Measurements from ENCODE around the gene UNC45B. TPM values are rescaled to one million over a fixed set of nuclear protein-coding genes. Genes with fewer than 3 reads are reported as not detected.
A peak's percentile ranks its signal among the peaks of the same experiment; 100 is the strongest.
"Not testable (repeated sequence)": the region's sequence is repeated elsewhere in the genome, so short reads cannot be mapped to it uniquely, and the experiment has no call there.

The UNC45B gene
- total RNA-seq, result not detected

GRCh38 chr17:35147375-35147905 is at the start of gene UNC45B:
Gene UNC45B, plus strand, starts transcription at chr17:35147817. Its CDS starts 447 bp downstream, at chr17:35148264.
- Mint-ChIP-seq H3K4me3 (no peak within 1 kb of the TSS), H3K36me3 (ENCODE audit: low read depth) (no peaks in the 10 kb centered on the region), H3K27ac (no peak within 1 kb of the TSS), H3K27me3 (ENCODE audit: low read depth) (no peaks in the 10 kb centered on the region), H3K4me1 (ENCODE audit: low read depth) (peaks cover 5% of the 10 kb centered on the region), H3K9me3 (ENCODE audit: insufficient read depth) (no peaks in the 10 kb centered on the region)
- ChIA-PET POLR2A (interaction anchor here (0.5 to 1.2 kb wide), 2 partner anchors 14 to 60 kb away, joined by 3 read pairs; no protein-coding TSS in a partner anchor), CTCF (interaction anchor here (0.7 kb wide), 1 partner anchor 9 kb away, joined by 4 read pairs; no protein-coding TSS in a partner anchor)
- ATAC-seq, result no peak
- DNase-seq, result no peak

DNA sequence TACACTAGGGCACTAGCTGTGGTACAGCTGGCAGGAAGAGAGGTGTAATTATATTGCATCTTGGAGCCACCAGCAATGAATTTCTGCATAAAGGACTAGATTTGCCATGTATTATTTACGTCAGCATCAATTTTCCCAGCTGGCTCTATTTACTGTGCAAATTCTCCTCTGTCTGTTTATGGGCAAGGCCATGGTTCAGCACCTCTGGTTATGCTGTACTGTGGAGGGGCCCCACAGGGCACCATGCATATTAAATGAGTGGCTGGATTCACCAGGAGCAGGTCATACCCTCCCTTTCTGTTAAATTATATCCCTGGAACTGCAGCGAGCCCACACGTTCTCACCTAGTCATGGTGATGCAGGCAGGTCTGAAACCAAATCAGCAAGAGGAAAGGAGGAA is 47.7 kb upstream of the UNC45B start:
- ChIA-PET CTCF (no interaction called here), POLR2A (no interaction called here)
- no peak overlapping the region for H3K27ac Mint-ChIP-seq
- peaks cover 5% of the 10 kb centered on the region for H3K4me1 Mint-ChIP-seq (ENCODE audit: low read depth)
- ATAC-seq (no peak), DNase-seq (no peak)
- H3K36me3 Mint-ChIP-seq (ENCODE audit: low read depth), result peaks cover 39% of the 10 kb centered on the region
- H3K27me3 Mint-ChIP-seq (ENCODE audit: low read depth), result no peaks in the 10 kb centered on the region
- H3K4me3 Mint-ChIP-seq, result no peak overlapping the region
- H3K9me3 Mint-ChIP-seq (ENCODE audit: insufficient read depth), result no peaks in the 10 kb centered on the region

DNA sequence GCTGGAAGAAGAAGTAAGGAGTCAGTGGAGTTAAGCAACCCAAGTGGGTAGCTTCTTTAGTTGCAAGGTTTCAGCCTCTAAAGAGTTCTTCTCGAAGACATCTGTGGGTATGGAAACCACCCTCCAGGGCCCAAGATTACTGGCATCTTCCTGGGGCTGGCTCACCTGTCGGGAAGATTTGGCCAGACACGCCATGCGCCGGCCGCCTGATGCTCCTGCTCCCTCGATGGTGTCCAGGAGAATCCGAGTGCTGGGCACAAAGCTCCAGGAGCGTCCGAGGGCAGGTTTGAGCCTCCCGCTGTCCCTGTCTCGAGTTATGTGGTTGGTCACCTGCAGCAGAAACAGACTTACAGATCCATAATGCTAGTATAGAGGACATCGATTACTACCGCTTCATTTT is 46.6 kb upstream of the UNC45B start:
- peaks cover 5% of the 10 kb centered on the region for H3K4me1 Mint-ChIP-seq (ENCODE audit: low read depth)
- no peak overlapping the region for H3K27ac Mint-ChIP-seq
- no peak overlapping the region for H3K4me3 Mint-ChIP-seq
- H3K27me3 Mint-ChIP-seq (ENCODE audit: low read depth), result no peaks in the 10 kb centered on the region
- peaks cover 49% of the 10 kb centered on the region for H3K36me3 Mint-ChIP-seq (ENCODE audit: low read depth)
- ATAC-seq (no peak), DNase-seq (no peak)
- ChIA-PET CTCF (interaction anchor here (1.2 to 3.4 kb wide), 2 partner anchors 11 to 18 kb away, joined by 3 to 19 read pairs; partner anchors contain the start of gene RAD51D), POLR2A (no interaction called here)
- no peaks in the 10 kb centered on the region for H3K9me3 Mint-ChIP-seq (ENCODE audit: insufficient read depth)

DNA sequence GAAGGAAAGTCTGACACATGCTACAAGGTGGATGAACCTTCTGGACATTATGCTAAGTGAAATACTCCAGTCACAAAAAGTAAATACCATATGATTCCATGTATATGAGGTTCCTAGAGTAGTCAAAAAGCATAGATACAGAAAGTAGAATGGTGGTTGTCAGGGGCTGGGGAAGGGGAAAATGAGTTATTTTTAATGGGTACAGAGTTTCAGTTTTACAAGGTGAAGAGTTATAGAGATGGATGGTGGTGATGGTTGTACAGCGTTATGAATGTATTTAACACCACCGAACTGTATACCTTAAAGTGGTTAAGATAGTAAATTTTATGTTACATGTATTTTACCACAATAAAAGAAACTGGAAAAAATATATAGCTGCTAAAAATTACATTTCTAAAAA is 45.9 kb upstream of the UNC45B start:
- DNase-seq (no peak), ATAC-seq (no peak)
- Mint-ChIP-seq H3K27ac (no peak overlapping the region), H3K4me3 (no peak overlapping the region), H3K27me3 (ENCODE audit: low read depth) (no peaks in the 10 kb centered on the region), H3K36me3 (ENCODE audit: low read depth) (peaks cover 53% of the 10 kb centered on the region), H3K9me3 (ENCODE audit: insufficient read depth) (no peaks in the 10 kb centered on the region), H3K4me1 (ENCODE audit: low read depth) (no peaks in the 10 kb centered on the region)
- CTCF ChIA-PET, result interaction anchor here (1.9 to 3.4 kb wide), 2 partner anchors 12 to 17 kb away, joined by 11 to 19 read pairs; partner anchors contain the start of gene RAD51D
- POLR2A ChIA-PET, result no interaction called here

DNA sequence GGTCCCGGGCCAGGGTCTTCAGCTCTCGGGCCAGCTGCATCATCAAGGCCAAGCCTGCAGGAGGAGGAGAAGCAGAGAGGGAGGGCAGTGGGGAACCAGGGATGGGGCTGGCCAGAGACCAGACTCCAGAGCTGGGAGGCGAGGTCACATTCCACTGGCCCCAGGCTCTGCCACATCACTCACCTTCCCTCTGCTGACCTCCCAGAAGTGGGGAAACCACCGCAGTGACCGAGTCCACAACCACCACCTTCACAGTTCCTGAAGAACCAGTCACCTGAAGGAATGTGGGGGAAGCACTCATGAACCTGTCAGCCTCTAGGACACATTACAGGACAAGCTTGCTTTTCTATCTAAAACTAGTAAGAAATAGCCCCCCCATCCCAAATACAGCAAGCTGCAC is 44.3 kb upstream of the UNC45B start:
- Mint-ChIP-seq H3K36me3 (ENCODE audit: low read depth) (peaks cover 53% of the 10 kb centered on the region), H3K4me3 (no peak overlapping the region), H3K9me3 (ENCODE audit: insufficient read depth) (no peaks in the 10 kb centered on the region), H3K27ac (no peak overlapping the region), H3K4me1 (ENCODE audit: low read depth) (no peaks in the 10 kb centered on the region), H3K27me3 (ENCODE audit: low read depth) (no peaks in the 10 kb centered on the region)
- no peak for DNase-seq
- ChIA-PET POLR2A (interaction anchor here (0.7 kb wide), 1 partner anchor 113 kb away, joined by 3 read pairs; no protein-coding TSS in a partner anchor), CTCF (interaction anchor here (1.4 to 3.4 kb wide), 3 partner anchors 12 to 15 kb away, joined by 4 to 19 read pairs (median 11); partner anchors contain the start of gene RAD51D)
- no peak for ATAC-seq

DNA sequence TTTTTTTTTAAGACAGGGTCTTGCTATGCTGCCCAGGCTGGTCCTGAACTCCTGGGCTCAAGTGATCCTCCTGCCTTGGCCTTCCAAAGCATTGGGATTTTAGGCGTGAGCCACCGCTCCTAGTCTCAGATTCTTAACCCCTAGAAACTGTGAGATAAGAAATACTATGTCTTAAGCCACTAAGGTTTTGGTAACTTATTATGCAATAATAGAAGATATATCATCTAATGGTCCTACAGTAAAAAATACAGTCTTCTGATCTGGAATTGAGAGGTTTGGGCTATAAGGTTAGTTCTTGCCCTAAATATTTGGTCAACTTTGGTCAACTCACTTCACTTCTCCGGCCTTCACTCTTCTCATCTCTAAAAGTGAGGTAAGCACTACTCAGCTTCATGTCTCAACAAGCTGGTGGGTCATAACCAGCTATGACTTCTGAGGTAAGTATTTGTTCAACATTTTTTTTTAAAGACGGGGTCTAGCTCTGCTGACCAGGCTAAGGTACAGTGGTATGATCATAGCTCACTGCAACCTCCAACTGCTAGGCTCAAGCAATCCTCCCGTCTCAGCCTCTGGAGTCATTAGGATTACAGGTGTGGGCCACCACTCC is 42.7 kb upstream of the UNC45B start:
- Mint-ChIP-seq H3K27ac (no peak overlapping the region), H3K9me3 (ENCODE audit: insufficient read depth) (no peaks in the 10 kb centered on the region), H3K4me3 (no peak overlapping the region), H3K36me3 (ENCODE audit: low read depth) (peaks cover 44% of the 10 kb centered on the region), H3K4me1 (ENCODE audit: low read depth) (no peaks in the 10 kb centered on the region), H3K27me3 (ENCODE audit: low read depth) (no peaks in the 10 kb centered on the region)
- ChIA-PET CTCF (interaction anchor here (2.2 kb wide), 1 partner anchor 14 kb away, joined by 12 read pairs; the partner anchor contains the start of gene RAD51D), POLR2A (no interaction called here)
- ATAC-seq (no peak), DNase-seq (no peak)

DNA sequence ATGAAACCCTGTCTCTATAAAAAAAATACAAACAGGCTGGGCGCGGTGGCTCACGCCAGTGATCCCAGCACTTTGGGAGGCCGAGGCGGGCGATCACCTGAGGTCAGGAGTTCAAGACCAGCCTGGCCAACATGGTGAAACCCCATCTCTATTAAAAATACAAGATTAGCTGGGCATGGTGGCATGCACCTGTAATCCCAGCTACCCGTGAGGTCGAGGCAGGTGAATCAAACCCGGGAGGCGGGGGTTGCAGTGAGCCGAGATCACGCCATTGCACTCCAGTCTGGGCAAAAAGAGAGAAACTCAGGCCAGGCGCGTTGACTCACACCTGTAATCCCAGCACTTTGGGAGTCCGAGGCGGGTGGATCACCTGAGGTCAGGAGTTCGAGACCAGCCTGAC is 36.8 kb upstream of the UNC45B start:
- H3K9me3 Mint-ChIP-seq (ENCODE audit: insufficient read depth); H3K4me1 Mint-ChIP-seq (ENCODE audit: low read depth); DNase-seq; H3K27ac Mint-ChIP-seq; H3K4me3 Mint-ChIP-seq; ATAC-seq; H3K27me3 Mint-ChIP-seq (ENCODE audit: low read depth): not testable (repeated sequence)
- H3K36me3 Mint-ChIP-seq (ENCODE audit: low read depth), result peaks cover 42% of the 10 kb centered on the region
- ChIA-PET POLR2A (interaction anchor here (0.7 kb wide), 1 partner anchor 225 kb away, joined by 3 read pairs; no protein-coding TSS in a partner anchor), CTCF (interaction anchor here (1.1 to 1.5 kb wide), 2 partner anchors 8 to 21 kb away, joined by 3 to 4 read pairs; no protein-coding TSS in a partner anchor)

DNA sequence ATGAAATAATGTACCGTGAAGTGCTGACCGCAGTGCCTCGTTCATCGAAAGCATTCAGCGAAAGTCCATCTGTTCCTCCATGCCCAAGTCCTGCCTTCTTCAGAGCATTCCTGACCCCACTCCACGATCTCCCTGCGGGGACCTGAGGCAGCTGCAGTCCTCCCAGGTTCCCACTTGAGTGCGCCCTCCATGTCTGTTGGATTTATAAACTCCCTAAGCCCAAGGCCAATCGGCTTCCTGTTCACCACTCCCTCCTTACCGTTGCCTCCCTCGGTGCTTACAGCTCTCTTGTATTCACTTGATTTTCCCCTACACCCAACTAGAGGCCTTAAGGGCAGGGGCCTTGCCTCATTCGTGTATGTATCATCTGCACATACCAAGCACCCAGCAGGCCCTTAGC is 30.8 kb upstream of the UNC45B start:
- H3K4me1 Mint-ChIP-seq (ENCODE audit: low read depth), result peaks cover 30% of the 10 kb centered on the region
- peaks cover 34% of the 10 kb centered on the region for H3K36me3 Mint-ChIP-seq (ENCODE audit: low read depth)
- DNase-seq (no peak), ATAC-seq (no peak)
- POLR2A ChIA-PET, result no interaction called here
- no peak overlapping the region for H3K27ac Mint-ChIP-seq
- H3K9me3 Mint-ChIP-seq (ENCODE audit: insufficient read depth), result no peaks in the 10 kb centered on the region
- CTCF ChIA-PET, result interaction anchor here (1.2 to 3.5 kb wide), 4 partner anchors 14 to 122 kb away, joined by 3 to 26 read pairs (median 11); no protein-coding TSS in a partner anchor
- H3K27me3 Mint-ChIP-seq (ENCODE audit: low read depth), result no peaks in the 10 kb centered on the region
- H3K4me3 Mint-ChIP-seq, result no peak overlapping the region

GRCh38 chr17:35117984-35118383 is 29.6 kb upstream of the UNC45B start:
- Mint-ChIP-seq H3K9me3 (ENCODE audit: insufficient read depth) (no peaks in the 10 kb centered on the region), H3K4me1 (ENCODE audit: low read depth) (peaks cover 29% of the 10 kb centered on the region), H3K36me3 (ENCODE audit: low read depth) (peaks cover 26% of the 10 kb centered on the region), H3K4me3 (peak overlapping the region; percentile 91), H3K27ac (peak overlapping the region; percentile 40), H3K27me3 (ENCODE audit: low read depth) (no peaks in the 10 kb centered on the region)
- POLR2A ChIA-PET, result interaction anchor here (1.1 to 2.1 kb wide), 3 partner anchors 8 to 127 kb away, joined by 3 to 7 read pairs (median 6); no protein-coding TSS in a partner anchor
- DNase-seq (peak; percentile 59), ATAC-seq (no peak)
- CTCF ChIA-PET, result interaction anchor here (0.6 to 5.1 kb wide), 18 partner anchors 10 to 576 kb away, joined by 3 to 118 read pairs (median 10); partner anchors contain the start of gene LIG3

DNA sequence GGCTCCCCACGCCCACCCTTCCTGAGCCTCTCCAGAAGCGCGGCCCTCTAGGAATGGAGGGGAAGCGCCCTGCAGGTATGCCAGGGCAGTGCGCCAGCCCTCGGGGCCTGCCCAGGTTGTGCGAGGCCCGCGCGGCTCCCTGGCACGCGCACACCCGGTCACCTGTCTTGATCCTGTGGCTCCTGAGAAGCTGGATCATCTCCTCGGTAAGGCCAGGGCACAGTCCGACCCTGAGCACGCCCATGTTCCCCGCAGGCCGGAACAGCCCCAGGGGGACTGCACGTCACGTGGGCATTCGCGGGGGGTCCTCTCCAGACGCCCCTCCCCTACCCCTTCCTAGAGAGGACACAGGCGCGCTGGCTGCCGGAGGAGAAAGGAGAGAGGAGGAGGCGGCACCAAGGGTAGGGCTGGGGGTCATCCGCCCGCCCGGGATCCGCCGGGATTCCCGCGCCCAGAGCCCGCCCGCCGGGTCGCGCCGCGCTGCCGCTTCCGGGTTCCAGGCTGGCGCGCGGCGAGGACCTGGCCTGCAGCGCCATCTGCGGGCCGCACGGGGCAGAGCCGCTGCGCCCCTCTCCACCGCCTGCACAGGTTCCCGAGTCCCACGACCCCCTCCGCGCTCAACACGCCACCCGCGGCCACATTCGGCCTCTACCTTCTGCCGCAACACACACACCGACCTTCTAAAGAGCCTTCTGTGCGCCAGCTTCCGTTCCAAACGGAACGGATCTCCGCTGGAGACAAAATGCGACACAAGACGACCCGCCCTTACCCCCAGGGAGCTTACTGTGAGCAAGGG is 28.0 kb upstream of the UNC45B start, which contains the start of gene RAD51D:
Gene RAD51D, minus strand, starts transcription at position 491 of the 796 bp plus-strand sequence. Its CDS starts 247 bp downstream, at position 244.
- CTCF ChIA-PET, result interaction anchor here (0.6 to 5.1 kb wide), 55 partner anchors 9 to 701 kb away, joined by 3 to 118 read pairs (median 5); partner anchors contain the start of genes LIG3, PEX12 and RFFL
- Mint-ChIP-seq H3K27ac (peak within 1 kb of the TSS; percentile 95), H3K4me3 (peak within 1 kb of the TSS; percentile 91), H3K27me3 (ENCODE audit: low read depth) (no peaks in the 10 kb centered on the region), H3K9me3 (ENCODE audit: insufficient read depth) (no peaks in the 10 kb centered on the region), H3K36me3 (ENCODE audit: low read depth) (peaks cover 21% of the 10 kb centered on the region), H3K4me1 (ENCODE audit: low read depth) (peaks cover 29% of the 10 kb centered on the region)
- POLR2A ChIA-PET, result interaction anchor here (0.6 to 2.2 kb wide), 18 partner anchors 19 to 1433 kb away, joined by 3 to 7 read pairs (median 4); partner anchors contain the start of genes CCT6B, RFFL, SLFN11 and SLFN5
- ATAC-seq (peak; percentile 92), DNase-seq (peak; percentile 85)

DNA sequence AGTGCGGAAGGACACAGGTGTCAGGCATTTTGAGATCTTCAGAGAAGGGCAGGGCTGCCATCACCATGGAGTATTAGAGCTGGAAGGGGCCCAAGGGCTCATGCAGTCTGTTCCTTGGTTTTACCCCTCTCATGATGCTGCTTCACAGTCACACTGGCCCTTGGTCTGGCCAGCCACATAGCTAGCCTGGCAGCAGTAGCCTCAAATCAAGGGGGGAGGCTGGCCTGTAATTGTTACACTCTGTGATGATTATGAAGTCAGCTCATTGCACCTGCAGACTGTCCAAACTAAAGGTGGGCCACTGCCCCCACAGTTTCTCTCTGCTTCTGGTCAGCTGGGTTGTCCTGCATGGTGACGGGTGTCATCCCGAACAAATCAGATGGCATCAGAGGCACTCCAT is 26.3 kb upstream of the UNC45B start, which contains the start of gene FNDC8:
Gene FNDC8, plus strand, starts transcription at position 301 of the 400 bp plus-strand sequence. Its CDS starts 79 bp downstream, at position 380.
- Mint-ChIP-seq H3K4me1 (ENCODE audit: low read depth) (peaks cover 29% of the 10 kb centered on the region), H3K36me3 (ENCODE audit: low read depth) (peaks cover 11% of the 10 kb centered on the region), H3K27me3 (ENCODE audit: low read depth) (no peaks in the 10 kb centered on the region), H3K9me3 (ENCODE audit: insufficient read depth) (no peaks in the 10 kb centered on the region), H3K4me3 (peak within 1 kb of the TSS; percentile 9), H3K27ac (peak within 1 kb of the TSS; percentile 18)
- ChIA-PET POLR2A (interaction anchor here (0.7 to 1.6 kb wide), 2 partner anchors 98 to 124 kb away, joined by 3 to 4 read pairs; no protein-coding TSS in a partner anchor), CTCF (interaction anchor here (0.6 to 5.1 kb wide), 4 partner anchors 123 to 1788 kb away, joined by 3 to 118 read pairs (median 10); no protein-coding TSS in a partner anchor)
- DNase-seq, result no peak
- ATAC-seq, result no peak

Measured in activated CD8-positive, alpha-beta T cell treated with anti-CD3 and anti-CD28 coated beads, Interleukin-2, amount 10 ng/mL, durations not matched to agents 7 days and 5 days (primary cell).